Left ventricle myocardium inferior (tissue), 1 donor: ENCODE results near the gene SULF2. TPM values are rescaled to one million over a fixed set of nuclear protein-coding genes. Genes with fewer than 3 reads are reported as not detected.

ENCODE experiments used
- DNase-seq: peaks from one replicate; pipeline ENCODE4 v3.0.0-alpha.2; 2020
- H3K27ac ChIP-seq: fragments of 200-600 bp; replicated peaks from 2 replicates; pipeline ENCODE4 v1.8.0; 2021
- H3K27me3 ChIP-seq: fragments of 200-600 bp; 2 replicates; pipeline ENCODE4 v1.8.0; 2021; ENCODE audit warnings: low read depth
- H3K36me3 ChIP-seq: fragments of 200-600 bp; 2 replicates; pipeline ENCODE4 v1.8.0; 2021
- H3K4me1 ChIP-seq: fragments of 200-600 bp; 2 replicates; pipeline ENCODE4 v1.8.0; 2021
- H3K4me3 ChIP-seq: fragments of 200-600 bp; 2 replicates; pipeline ENCODE4 v1.8.0; 2021; ENCODE audit warnings: mild to moderate bottlenecking, moderate library complexity
- H3K9me3 ChIP-seq: fragments of 200-600 bp; replicated peaks from 2 replicates; pipeline ENCODE4 v1.8.0; 2021
- intact Hi-C: fragments of 100-400 bp; cut with micrococcal nuclease; formaldehyde crosslinking; loops from one replicate; pipeline ENCODE4 v1.11.0; 2022
- total RNA-seq: library from RNA; stranded (reverse); fragmentation: NEBNext Ultra II Directional; extraction: Animal tissue kit (Norgen Biotek cat#: 25700); gene quantifications from one replicate; pipeline ENCODE4 v1.2.1, GENCODE V29; 2021
- TF ChIP-seq, protein P1 (sequence below): fragments of 200-600 bp; IDR thresholded peaks from 2 replicates; pipeline ENCODE4 v1.8.0; 2021; ENCODE audit warnings: antibody characterized with exemption, mild to moderate bottlenecking, borderline replicate concordance
- donor health status: DM: no; HTN: yes; CAD: no; lungs with severe emphysema.

Gene SULF2
- total RNA-seq, 1 donor from 2014 or later, result 40.7 TPM

DNA sequence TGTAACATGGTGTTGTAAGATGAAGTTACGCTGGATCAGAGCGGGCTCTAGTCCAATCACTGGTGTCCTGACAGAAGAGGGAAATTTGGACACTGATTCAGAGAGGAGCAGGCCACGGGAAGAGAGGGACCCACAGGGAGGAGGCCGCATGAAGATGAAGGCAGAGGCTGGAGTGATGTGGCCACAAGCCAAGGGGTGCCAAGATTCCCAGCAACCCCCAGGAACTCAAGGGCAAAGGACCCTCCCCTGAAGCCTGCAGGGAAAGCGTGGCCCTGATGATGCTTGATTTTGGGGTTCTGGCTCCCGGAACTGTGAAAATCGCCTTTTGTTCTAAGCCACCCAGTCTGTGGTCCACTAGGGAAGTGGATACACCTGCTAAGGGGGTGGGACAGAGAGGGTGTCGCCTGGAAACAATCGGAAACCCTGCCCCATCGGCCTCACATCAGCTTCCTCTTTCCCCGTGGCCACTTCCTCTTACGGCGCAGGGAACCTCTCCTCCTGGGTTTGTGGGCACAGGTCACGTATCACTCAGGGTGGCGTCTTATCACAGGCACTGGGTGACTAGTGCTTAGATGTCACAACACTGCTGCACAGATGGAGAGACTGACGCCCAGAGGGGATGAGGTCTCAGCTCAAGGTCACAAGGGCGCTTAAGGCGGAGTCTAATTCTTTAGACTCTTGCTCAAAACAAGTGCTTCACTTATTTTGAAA is 58.0 kb downstream of the SULF2 start:
- Histone ChIP-seq H3K36me3 (no peaks in the 10 kb centered on the region), H3K9me3 (no peaks in the 10 kb centered on the region), H3K27ac (peak overlapping the region; percentile 77), H3K27me3 (no peaks in the 10 kb centered on the region), H3K4me1 (peaks cover 24% of the 10 kb centered on the region), H3K4me3 (no peak overlapping the region)
- peak; percentile 55 for DNase-seq
- intact Hi-C loops, result loop anchor here (10.0 kb wide), 1 partner anchor 47 kb away; no protein-coding TSS in a partner anchor
- TF ChIP-seq, protein P1, sequence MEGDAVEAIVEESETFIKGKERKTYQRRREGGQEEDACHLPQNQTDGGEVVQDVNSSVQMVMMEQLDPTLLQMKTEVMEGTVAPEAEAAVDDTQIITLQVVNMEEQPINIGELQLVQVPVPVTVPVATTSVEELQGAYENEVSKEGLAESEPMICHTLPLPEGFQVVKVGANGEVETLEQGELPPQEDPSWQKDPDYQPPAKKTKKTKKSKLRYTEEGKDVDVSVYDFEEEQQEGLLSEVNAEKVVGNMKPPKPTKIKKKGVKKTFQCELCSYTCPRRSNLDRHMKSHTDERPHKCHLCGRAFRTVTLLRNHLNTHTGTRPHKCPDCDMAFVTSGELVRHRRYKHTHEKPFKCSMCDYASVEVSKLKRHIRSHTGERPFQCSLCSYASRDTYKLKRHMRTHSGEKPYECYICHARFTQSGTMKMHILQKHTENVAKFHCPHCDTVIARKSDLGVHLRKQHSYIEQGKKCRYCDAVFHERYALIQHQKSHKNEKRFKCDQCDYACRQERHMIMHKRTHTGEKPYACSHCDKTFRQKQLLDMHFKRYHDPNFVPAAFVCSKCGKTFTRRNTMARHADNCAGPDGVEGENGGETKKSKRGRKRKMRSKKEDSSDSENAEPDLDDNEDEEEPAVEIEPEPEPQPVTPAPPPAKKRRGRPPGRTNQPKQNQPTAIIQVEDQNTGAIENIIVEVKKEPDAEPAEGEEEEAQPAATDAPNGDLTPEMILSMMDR, result no peak

DNA sequence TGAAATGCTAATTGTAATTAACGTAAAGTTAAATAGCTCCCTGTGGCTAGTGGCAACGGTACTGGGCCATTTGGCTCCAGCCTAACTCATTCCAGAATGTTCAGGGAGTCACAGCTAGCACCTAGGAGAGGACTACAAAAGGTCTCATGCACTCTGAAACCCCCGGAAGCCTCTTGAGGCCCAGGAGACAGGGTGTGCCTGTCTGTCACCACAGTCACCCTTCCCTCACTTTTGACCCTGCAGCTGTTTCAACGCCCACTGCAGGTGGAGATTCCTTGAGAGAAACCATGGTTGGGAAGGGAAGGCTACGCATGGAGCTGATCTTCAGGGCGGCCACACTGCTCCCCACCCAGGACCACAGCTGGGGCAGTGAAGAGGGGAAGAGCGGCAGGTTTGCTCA is 58.6 kb downstream of the SULF2 start:
- Histone ChIP-seq H3K36me3 (no peaks in the 10 kb centered on the region), H3K27me3 (no peaks in the 10 kb centered on the region), H3K4me1 (peaks cover 24% of the 10 kb centered on the region), H3K4me3 (no peak overlapping the region), H3K9me3 (no peaks in the 10 kb centered on the region), H3K27ac (peak overlapping the region; percentile 77)
- DNase-seq, result no peak
- TF ChIP-seq, protein P1, result no peak
- intact Hi-C loops, result loop anchor here (10.0 kb wide), 1 partner anchor 48 kb away; no protein-coding TSS in a partner anchor

DNA sequence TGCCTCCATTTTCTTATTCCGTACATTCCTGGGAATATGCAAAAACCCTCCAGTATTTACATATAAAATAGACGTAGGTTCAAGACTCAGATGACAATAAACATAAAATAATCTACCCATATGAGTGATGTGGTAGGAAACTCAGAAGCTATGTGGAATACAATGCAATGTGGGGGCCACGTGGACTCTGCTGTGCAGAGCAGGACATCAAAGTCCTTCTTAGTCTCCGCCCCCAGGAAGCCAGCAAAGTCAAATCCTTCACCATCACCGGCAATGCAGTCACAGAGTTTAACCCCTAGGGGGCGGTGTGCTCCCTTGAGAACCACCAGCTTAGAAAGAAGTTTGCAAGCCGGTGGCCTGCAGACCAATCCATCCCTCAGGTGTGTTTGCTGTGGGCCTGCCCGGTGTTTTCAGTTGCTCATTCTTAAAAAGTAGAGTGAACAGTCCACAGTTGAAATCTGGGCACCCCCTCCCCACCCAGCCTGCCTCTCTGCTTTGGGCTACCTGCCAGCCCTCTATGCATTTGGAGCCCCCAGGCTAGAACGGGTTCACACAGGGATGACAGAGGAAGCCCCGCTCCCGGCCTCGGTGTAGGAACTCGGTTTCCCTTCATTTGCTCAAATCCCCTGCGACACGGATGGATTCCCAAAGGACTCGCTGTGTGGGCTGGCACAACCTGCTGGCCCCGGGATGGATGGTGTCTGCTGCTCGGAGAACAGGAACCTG is 59.9 kb downstream of the SULF2 start:
- TF ChIP-seq, protein P1, result peak; percentile 90
- Histone ChIP-seq H3K4me1 (peaks cover 31% of the 10 kb centered on the region), H3K27me3 (no peaks in the 10 kb centered on the region), H3K9me3 (no peaks in the 10 kb centered on the region), H3K36me3 (no peaks in the 10 kb centered on the region), H3K27ac (no peak overlapping the region), H3K4me3 (no peak overlapping the region)
- intact Hi-C loops, result loop anchor here (10.0 kb wide), 1 partner anchor 49 kb away; no protein-coding TSS in a partner anchor
- peak; percentile 47 for DNase-seq

DNA sequence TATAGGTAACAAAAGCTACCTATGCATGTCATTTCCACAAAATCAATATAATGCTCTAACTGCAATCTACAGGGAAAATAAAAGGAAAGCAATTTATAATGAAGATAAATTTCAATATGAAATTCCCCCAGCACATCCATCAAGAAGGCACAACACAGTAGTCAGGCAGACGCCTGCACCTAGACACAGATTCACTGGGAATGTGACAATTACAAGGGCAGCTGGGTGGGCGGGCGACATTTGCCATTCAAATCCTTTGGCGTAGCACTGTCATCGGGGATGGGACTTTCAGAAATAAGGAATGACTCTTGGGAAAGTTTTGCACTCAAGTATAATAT is 60.4 kb downstream of the SULF2 start:
- no peak overlapping the region for H3K27ac ChIP-seq
- H3K4me1 ChIP-seq, result peaks cover 34% of the 10 kb centered on the region
- H3K27me3 ChIP-seq, result no peaks in the 10 kb centered on the region
- H3K9me3 ChIP-seq, result no peaks in the 10 kb centered on the region
- H3K36me3 ChIP-seq, result no peaks in the 10 kb centered on the region
- DNase-seq, result no peak
- TF ChIP-seq, protein P1, result no peak
- intact Hi-C loops, result loop anchor here (10.0 kb wide), 1 partner anchor 50 kb away; no protein-coding TSS in a partner anchor
- H3K4me3 ChIP-seq, result no peak overlapping the region

DNA sequence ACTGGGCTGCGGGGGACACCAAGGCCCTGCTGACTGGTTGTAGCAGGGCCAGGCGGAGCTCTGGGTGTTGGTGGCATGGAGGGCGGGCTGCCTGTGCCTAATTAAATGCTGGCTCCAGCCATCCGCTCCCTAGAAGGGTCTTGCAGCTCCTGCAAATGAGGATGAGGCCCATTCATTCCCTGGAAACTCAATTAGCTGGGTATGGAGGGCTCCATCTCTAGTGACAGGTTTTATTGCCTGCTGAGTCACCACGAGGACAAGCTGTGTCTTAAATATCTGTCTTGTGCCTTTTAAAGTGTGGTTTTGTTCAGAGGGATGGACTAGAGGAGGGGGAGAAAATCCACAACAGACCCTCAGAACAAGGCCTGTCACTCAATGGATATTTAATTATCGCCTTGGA is 60.9 kb downstream of the SULF2 start:
- Histone ChIP-seq H3K36me3 (no peaks in the 10 kb centered on the region), H3K4me3 (no peak overlapping the region), H3K9me3 (no peaks in the 10 kb centered on the region), H3K27ac (no peak overlapping the region), H3K27me3 (no peaks in the 10 kb centered on the region), H3K4me1 (peaks cover 39% of the 10 kb centered on the region)
- intact Hi-C loops, result loop anchor here (10.0 kb wide), 1 partner anchor 50 kb away; no protein-coding TSS in a partner anchor
- DNase-seq, result no peak
- TF ChIP-seq, protein P1, result no peak
